K562 (cell line): ENCODE results near the gene ST3GAL3. TPM values are rescaled to one million over a fixed set of nuclear protein-coding genes. Genes with fewer than 3 reads are reported as not detected.

Source experiments
- ATAC-seq: fragments of 200-7000 bp; cut with Tn5 transposase; 3 replicates; pipeline ENCODE4 v1.9.1; 2020; ENCODE audit warnings: moderate library complexity
- BruUV-seq: library from RNA; stranded (reverse); fragments of 400-500 nt; replicated peaks from 2 replicates; lab custom pipeline; 2021; lab: Mats Ljungman, UMichigan
- CTCF ChIA-PET: fragments of 300-600 bp; formaldehyde crosslinking; extraction: SDS; loops from one replicate; lab custom pipeline; 2021; ENCODE audit warnings: low intra/inter-chr PET ratio; lab: Yijun Ruan, JAX
- POLR2A ChIA-PET: fragments of 300-600, 350-650 bp; sonication (Branson Sonifier 250); formaldehyde crosslinking; extraction: SDS; loops from one replicate; lab custom pipeline; 2021; ENCODE audit warnings: antibody characterized with exemption, inconsistent platforms; lab: Yijun Ruan, JAX
- DNase-seq, 4 experiments: peaks; one replicate each; pipeline versions ENCODE4 v3.0.0 to v3.0.0-alpha.2; 2011 to 2018; ENCODE audit warnings: low spot score in 3 of 4, mixed read lengths in 3 of 4; ENCODE audit errors: extremely low read depth in 1 of 4
- FAIRE-seq: peaks from 2 replicates; lab custom pipeline; 2011; peaks lifted over from hg19 to GRCh38; lab: Jason Lieb, UNC
- H2AFZ ChIP-seq: 2 replicates; pipeline ENCODE4 v1.6.0; 2011; ENCODE audit warnings: low read depth, low read length, control low read depth, inconsistent platforms
- H3K27ac ChIP-seq: fragments of 200-600 bp; 3 replicates; pipeline ENCODE4 v1.8.0; 2011; ENCODE audit warnings: low read depth, mild to moderate bottlenecking, control low read depth, inconsistent platforms, low read length, moderate library complexity, mixed read lengths; ENCODE audit errors: extremely low read depth
- H3K27me3 ChIP-seq, 2 experiments: fragments of 300-600 bp in 1 of 2; 2 replicates in 1 of 2; 3 replicates in 1 of 2; pipeline versions ENCODE4 v1.6.0 to v1.8.0; 2011; ENCODE audit warnings: inconsistent platforms in 2 of 2, low read length in 2 of 2, mild to moderate bottlenecking in 1 of 2, mixed read lengths in 1 of 2, moderate library complexity in 1 of 2; ENCODE audit not compliant: control insufficient read depth in 2 of 2, insufficient read depth in 2 of 2
- H3K36me3 ChIP-seq: fragments of 300-600 bp; 3 replicates; pipeline ENCODE4 v1.8.0; 2011; ENCODE audit warnings: mild to moderate bottlenecking, low read length, inconsistent platforms; ENCODE audit not compliant: control insufficient read depth, insufficient read depth
- H3K4me1 ChIP-seq, 2 experiments: fragments of 200-600 bp in 1 of 2; replicated peaks in 1 of 2; 2 replicates in 1 of 2; 3 replicates in 1 of 2; pipeline versions ENCODE4 v1.5.1 to v1.8.0; 2011; ENCODE audit warnings: inconsistent platforms in 2 of 2, low read length in 2 of 2, mild to moderate bottlenecking in 1 of 2, mixed read lengths in 1 of 2, moderate library complexity in 1 of 2; ENCODE audit not compliant: control insufficient read depth in 2 of 2, insufficient read depth in 2 of 2
- H3K4me2 ChIP-seq: 2 replicates; pipeline ENCODE4 v1.6.1; 2011; ENCODE audit warnings: low read length, control low read depth, inconsistent platforms, mixed read lengths; ENCODE audit not compliant: insufficient read depth
- H3K4me3 ChIP-seq: fragments of 200-600 bp; sonication (generic), shearing (Covaris generic); 2 replicates; pipeline ENCODE4 v1.5.1; 2016; ENCODE audit warnings: control low read depth, inconsistent platforms
- H3K79me2 ChIP-seq: fragments of 200-600 bp; 3 replicates; pipeline ENCODE4 v1.8.0; 2011; ENCODE audit warnings: low read length, inconsistent platforms; ENCODE audit not compliant: control insufficient read depth, insufficient read depth
- H3K9ac ChIP-seq, 2 experiments: 2 replicates each; pipeline versions ENCODE4 v1.6.0 to v1.6.1; 2011; ENCODE audit warnings: low read depth in 2 of 2, low read length in 2 of 2, control low read depth in 1 of 2, inconsistent platforms in 1 of 2, mild to moderate bottlenecking in 1 of 2, mixed read lengths in 1 of 2; ENCODE audit not compliant: insufficient read depth in 1 of 2
- H3K9me1 ChIP-seq: one replicate; pipeline ENCODE4 v1.6.0; 2011; ENCODE audit warnings: inconsistent platforms, mild to moderate bottlenecking, low read length, moderate library complexity; ENCODE audit not compliant: control insufficient read depth, insufficient read depth
- H3K9me3 ChIP-seq: replicated peaks from 2 replicates; pipeline ENCODE4 v1.5.1; 2011; ENCODE audit warnings: low read depth, low read length, inconsistent platforms; ENCODE audit not compliant: control insufficient read depth, insufficient read depth
- H4K20me1 ChIP-seq: replicated peaks from 2 replicates; pipeline ENCODE4 v1.6.1; 2011; ENCODE audit warnings: low read length, inconsistent platforms, mixed read lengths; ENCODE audit not compliant: control insufficient read depth, insufficient read depth
- ARID1B ChIP-seq: fragments of 450-650 bp; IDR thresholded peaks from 2 replicates; pipeline ENCODE4 v1.6.1; 2016; ENCODE audit warnings: antibody characterized with exemption, mild to moderate bottlenecking, inconsistent platforms
- ARID3A ChIP-seq: IDR thresholded peaks from 2 replicates; pipeline ENCODE4 v1.6.1; 2012; ENCODE audit warnings: low read depth, low read length, improper control_type of control experiment, borderline replicate concordance
- CBFA2T3 ChIP-seq: fragments of 450-650 bp; IDR thresholded peaks from 2 replicates; pipeline ENCODE4 v1.6.1; 2017
- GATA2 ChIP-seq: sonication (generic); formaldehyde crosslinking; IDR thresholded peaks from 2 replicates; pipeline ENCODE4 v1.4.0; 2020; ENCODE audit warnings: mild to moderate bottlenecking, missing genetic modification reagents
- NEUROD1 ChIP-seq: fragments of 150-350 bp; IDR thresholded peaks from 2 replicates; pipeline ENCODE4 v1.6.1; 2014; ENCODE audit warnings: borderline replicate concordance, low read length, low read depth; ENCODE audit not compliant: partially characterized antibody
- PCBP2 ChIP-seq: fragments of 200-400 bp; formaldehyde crosslinking; IDR thresholded peaks from 2 replicates; pipeline ENCODE4 v1.6.1; 2018; ENCODE audit warnings: low read length, low read depth, mild to moderate bottlenecking, moderate library complexity; ENCODE audit not compliant: poor library complexity, severe bottlenecking
- PRDM10 ChIP-seq: fragments of 450-650 bp; IDR thresholded peaks from 2 replicates; pipeline ENCODE4 v1.6.1; 2018; ENCODE audit not compliant: partially characterized antibody
- TAF9B ChIP-seq: fragments of 450-650 bp; IDR thresholded peaks from 2 replicates; pipeline ENCODE4 v1.6.1; 2018; ENCODE audit warnings: mild to moderate bottlenecking; ENCODE audit not compliant: partially characterized antibody
- TCF3 ChIP-seq: sonication (generic); formaldehyde crosslinking; IDR thresholded peaks from 2 replicates; pipeline ENCODE4 v1.4.0; 2020; ENCODE audit warnings: mild to moderate bottlenecking, missing genetic modification reagents
- ZBTB17 ChIP-seq: fragments of 450-650 bp; formaldehyde crosslinking; IDR thresholded peaks from 2 replicates; pipeline ENCODE4 v1.4.0; 2020; ENCODE audit warnings: mild to moderate bottlenecking
- ZBTB9 ChIP-seq: fragments of 450-650 bp; formaldehyde crosslinking; IDR thresholded peaks from 2 replicates; pipeline ENCODE4 v1.4.0; 2020; ENCODE audit warnings: mild to moderate bottlenecking, moderate library complexity
- ZNF584 ChIP-seq: fragments of 200-800 bp; sonication (Bioruptor generic); IDR thresholded peaks from 2 replicates; pipeline ENCODE4 v1.6.1; 2016; ENCODE audit warnings: low read depth, mild to moderate bottlenecking, missing genetic modification characterization, missing compliant biosample characterization
- WGBS: fragments of 100-300 bp; shearing (Covaris generic); methylation state at CpG from one replicate; pipeline ENCODE4 v1.1.6; 2016; ENCODE audit warnings: low coverage, mixed read lengths; ENCODE audit not compliant: insufficient coverage; ENCODE audit errors: missing lambda C conversion rate; 5-methylcytosine and 5-hydroxymethylcytosine counted together
- in situ Hi-C: fragments of 300-500 bp; cut with MboI; formaldehyde crosslinking; loops from 4 replicates; pipeline ENCODE4 v1.15.0; 2018; ENCODE audit warnings: inconsistent platforms, mixed read lengths
- intact Hi-C: fragments of 100-400 bp; cut with micrococcal nuclease; formaldehyde crosslinking; loops from 2 replicates; pipeline ENCODE4 v1.14.2; 2022
- polyA plus RNA-seq, 8 experiments: library from polyadenylated mRNA; depleted of rRNA in 4 of 8; stranded (reverse) in 5 of 8; unstranded in 3 of 8; fragments of >200 nt; fragmentation: Nextera tagmentation in 2 of 8; fragmentation: Illumina TruSeq in 1 of 8; extraction: Ambion mirVana in 2 of 8; extraction: Trizol in 1 of 8; gene quantifications; 2 replicates each; pipeline versions ENCODE4 v1.2.1 to v1.2.3, GENCODE V29; 2011 to 2014; ENCODE audit warnings: inconsistent platforms in 1 of 8, missing spikeins in 1 of 8
- total RNA-seq, 7 experiments: library from RNA; depleted of rRNA in 6 of 7; stranded (reverse); fragments of >200 nt in 6 of 7; fragmentation: Illumina TruSeq in 2 of 7; extraction: Trizol in 2 of 7; gene quantifications; 2 replicates each; pipeline versions ENCODE4 v1.2.1 to v1.2.3, GENCODE V29; 2011 to 2021; ENCODE audit warnings: low replicate concordance in 1 of 7

ST3GAL3 gene
- total and polyA plus RNA-seq, 9 of the 15 experiments (the other 6 are each of a cell fraction or from before 2014, with no cell fraction given) = 1.2 to 18.9 (median 11.0) TPM

- Histone ChIP-seq H2AFZ (no peak overlapping the region), H3K9ac (no peak overlapping the region), H3K9me3 (no peaks in the 10 kb centered on the region), H3K4me3 (no peak overlapping the region), H3K27me3 (no peaks in the 10 kb centered on the region), H3K79me2 (peaks cover 6% of the 10 kb centered on the region), H3K4me1 (peaks cover 7 to 23% of the 10 kb centered on the region in 2 experiments; a peak in 3 of 5 replicates), H3K9me1 (no peaks in the 10 kb centered on the region), H3K36me3 (no peaks in the 10 kb centered on the region), H3K4me2 (no peak overlapping the region; the same call in 1 of the 2 replicates), H3K27ac (no peak overlapping the region), H4K20me1 (peaks cover 5% of the 10 kb centered on the region; the same call in 1 of the 2 replicates)
- ATAC-seq (peak; percentile 20; the same call in 1 of the 3 replicates), FAIRE-seq (no peak), DNase-seq (peak in 2 of 4 experiments; percentile 33 to 36)
- TF ChIP-seq PRDM10 = peak; percentile 69
- no peak for TF ChIP-seq ZNF584 (CRISPR knock-in tag)
- TF ChIP-seq TAF9B = no peak
- TF ChIP-seq GATA2 (CRISPR knock-in tag) = peak; percentile 32; the same call in 1 of the 2 replicates
- TF ChIP-seq ARID3A = 0 out of 2 replicates have a peak, but pooled peaks have one; percentile 17
- TF ChIP-seq ARID1B = 0 out of 2 replicates have a peak, but pooled peaks have one; percentile 19
- no peak for TF ChIP-seq NEUROD1
- TF ChIP-seq PCBP2 = no peak
- peak; percentile 91 for TF ChIP-seq ZBTB9
- TF ChIP-seq CBFA2T3 = peak; percentile 33; the same call in 1 of the 2 replicates
- TF ChIP-seq TCF3 (CRISPR knock-in tag) = peak; percentile 50
- 0 out of 2 replicates have a peak, but pooled peaks have one; percentile 22 for TF ChIP-seq ZBTB17 (CRISPR knock-in tag)
- ChIA-PET CTCF (no interaction called here), POLR2A (interaction anchor here (0.6 to 1.2 kb wide), 4 partner anchors 10 to 232 kb away, joined by 3 to 4 read pairs (median 3); no protein-coding TSS in a partner anchor)
- WGBS = 29% methylated on average over 3 of the region's 3 CpGs
- intact Hi-C loops (loop anchor here (5.0 kb wide), 1 partner anchor 231 kb away; the partner anchor contains the start of gene CCDC24), in situ Hi-C loops (no loop called here)
- no TSS peak for BruUV-seq
Observed at GRCh38 chr1:43760745-43761317, 53.5 kb downstream of the ST3GAL3 start.
